Measurements from ENCODE around the gene GSN. TPM values are rescaled to one million over a fixed set of nuclear protein-coding genes. Genes with fewer than 3 reads are reported as not detected.

Gene GSN
- total and polyA plus RNA-seq, 9 of the 15 experiments (the other 6 are each of a cell fraction or from before 2014, with no cell fraction given): 0.39 to 16.6 (median 8.2) TPM

DNA sequence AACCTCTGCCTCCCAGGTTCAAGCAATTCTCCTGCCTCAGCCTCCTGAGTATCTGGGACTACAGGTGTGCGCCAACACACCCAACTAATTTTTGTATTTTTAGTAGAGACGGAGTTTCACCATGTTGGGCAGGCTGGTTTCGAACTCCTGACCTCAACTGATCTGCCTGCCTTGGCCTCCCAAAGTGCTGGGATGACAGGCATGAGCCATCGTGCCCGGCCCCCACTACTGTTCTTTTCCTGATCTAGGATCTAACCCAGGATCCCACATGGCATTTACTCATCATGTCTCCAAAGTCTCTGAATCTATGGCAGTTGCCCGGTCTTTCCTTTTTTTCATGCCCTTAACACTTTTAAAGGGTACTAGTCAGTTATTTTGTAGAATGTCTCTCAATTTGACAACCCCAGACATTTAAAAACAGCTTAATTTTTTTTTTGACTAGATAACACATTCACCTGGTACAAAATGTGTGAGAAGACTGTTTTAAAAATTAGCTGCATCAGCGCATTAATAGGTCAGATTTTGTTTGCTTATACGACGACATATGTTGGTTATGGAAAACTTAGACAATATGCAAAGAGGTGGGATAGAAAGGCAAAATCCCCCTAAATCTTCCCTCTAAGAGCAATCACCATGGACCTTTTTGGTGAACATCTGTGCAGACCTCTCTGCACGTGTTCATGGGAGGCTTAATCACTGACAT, 55.6 kb downstream of the GSN start (continued):
- TF ChIP-seq C11orf30 (IDR thresholded peaks at IDR 0.05; ENCODE audit: low read depth): peak; percentile 74

- in situ Hi-C loops (cut with MboI): no loop called here
- Histone ChIP-seq H3K9me1 (ENCODE audit: control insufficient read depth, insufficient read depth, low read length) (no peaks in the 10 kb centered on the region), H3K4me1 (replicated peaks in 1 of 2; ENCODE audit: control insufficient read depth in 2 of 2, insufficient read depth in 2 of 2, low read length in 2 of 2) (peaks cover 0 to 4% of the 10 kb centered on the region in 2 experiments; a peak in 2 of 5 replicates), H3K9ac (ENCODE audit: insufficient read depth in 1 of 2, low read depth in 2 of 2, low read length in 2 of 2) (no peak overlapping the region), H3K36me3 (ENCODE audit: control insufficient read depth, insufficient read depth, low read length) (no peaks in the 10 kb centered on the region; the same call in 2 of the 3 replicates), H2AFZ (ENCODE audit: low read depth, low read length) (no peak overlapping the region), H3K79me2 (ENCODE audit: control insufficient read depth, insufficient read depth, low read length) (no peaks in the 10 kb centered on the region), H3K4me2 (ENCODE audit: insufficient read depth, low read length) (no peak overlapping the region), H3K4me3 (no peak overlapping the region), H3K9me3 (replicated peaks; ENCODE audit: control insufficient read depth, insufficient read depth, low read depth, low read length) (no peaks in the 10 kb centered on the region), H4K20me1 (replicated peaks; ENCODE audit: control insufficient read depth, insufficient read depth, low read length) (no peaks in the 10 kb centered on the region), H3K27ac (ENCODE audit: extremely low read depth, low read depth, low read length) (no peak overlapping the region), H3K27me3 (ENCODE audit: control insufficient read depth in 2 of 2, insufficient read depth in 2 of 2, low read length in 2 of 2) (no peaks in the 10 kb centered on the region)
- DNase-seq (ENCODE audit: extremely low read depth in 1 of 4, low spot score in 3 of 4) (no peak), ATAC-seq (no peak), FAIRE-seq (no peak)
- ChIA-PET POLR2A (no interaction called here), CTCF (ENCODE audit: low intra/inter-chr PET ratio) (interaction anchor here (1.2 kb wide), 1 partner anchor 75 kb away, joined by 5 read pairs; no protein-coding TSS in a partner anchor)
- intact Hi-C loops (cut with micrococcal nuclease): loop anchor here (10.0 kb wide), 1 partner anchor 580 kb away; no protein-coding TSS in a partner anchor
- TF ChIP-seq SRSF3 (IDR thresholded peaks at IDR 0.05; ENCODE audit: insufficient read depth, low read length) (no peak), ZNF77 (CRISPR knock-in tag; IDR thresholded peaks at IDR 0.05) (no peak), U2AF2 (optimal IDR thresholded peaks at IDR 0.05; ENCODE audit: low read depth, low read length) (no peak), EHMT2 (IDR thresholded peaks at IDR 0.05) (no peak), MCM5 (IDR thresholded peaks at IDR 0.05; ENCODE audit: low read depth) (no peak), ZNF639 (CRISPR knock-in tag; conservative IDR thresholded peaks at IDR 0.05 in 1 of 2, IDR thresholded peaks at IDR 0.05 in 1 of 2) (no peak), ZFX (CRISPR knock-in tag; IDR thresholded peaks at IDR 0.05) (no peak), HIVEP1 (CRISPR knock-in tag; IDR thresholded peaks at IDR 0.05) (no peak), MCM2 (IDR thresholded peaks at IDR 0.05; ENCODE audit: low read depth) (no peak), CBX3 (IDR thresholded peaks at IDR 0.05; ENCODE audit: borderline replicate concordance in 1 of 2, low read length in 2 of 2) (no peak)
- TF ChIP-seq, protein P1, sequence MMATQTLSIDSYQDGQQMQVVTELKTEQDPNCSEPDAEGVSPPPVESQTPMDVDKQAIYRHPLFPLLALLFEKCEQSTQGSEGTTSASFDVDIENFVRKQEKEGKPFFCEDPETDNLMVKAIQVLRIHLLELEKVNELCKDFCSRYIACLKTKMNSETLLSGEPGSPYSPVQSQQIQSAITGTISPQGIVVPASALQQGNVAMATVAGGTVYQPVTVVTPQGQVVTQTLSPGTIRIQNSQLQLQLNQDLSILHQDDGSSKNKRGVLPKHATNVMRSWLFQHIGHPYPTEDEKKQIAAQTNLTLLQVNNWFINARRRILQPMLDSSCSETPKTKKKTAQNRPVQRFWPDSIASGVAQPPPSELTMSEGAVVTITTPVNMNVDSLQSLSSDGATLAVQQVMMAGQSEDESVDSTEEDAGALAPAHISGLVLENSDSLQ (IDR thresholded peaks at IDR 0.05): no peak
- TF ChIP-seq, protein P2, sequence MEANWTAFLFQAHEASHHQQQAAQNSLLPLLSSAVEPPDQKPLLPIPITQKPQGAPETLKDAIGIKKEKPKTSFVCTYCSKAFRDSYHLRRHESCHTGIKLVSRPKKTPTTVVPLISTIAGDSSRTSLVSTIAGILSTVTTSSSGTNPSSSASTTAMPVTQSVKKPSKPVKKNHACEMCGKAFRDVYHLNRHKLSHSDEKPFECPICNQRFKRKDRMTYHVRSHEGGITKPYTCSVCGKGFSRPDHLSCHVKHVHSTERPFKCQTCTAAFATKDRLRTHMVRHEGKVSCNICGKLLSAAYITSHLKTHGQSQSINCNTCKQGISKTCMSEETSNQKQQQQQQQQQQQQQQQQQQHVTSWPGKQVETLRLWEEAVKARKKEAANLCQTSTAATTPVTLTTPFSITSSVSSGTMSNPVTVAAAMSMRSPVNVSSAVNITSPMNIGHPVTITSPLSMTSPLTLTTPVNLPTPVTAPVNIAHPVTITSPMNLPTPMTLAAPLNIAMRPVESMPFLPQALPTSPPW (CRISPR knock-in tag; IDR thresholded peaks at IDR 0.05): no peak
- 31% methylated on average over 4 of the region's 5 CpGs for WGBS (ENCODE audit: insufficient coverage, low coverage, missing lambda C conversion rate)
- BruUV-seq (replicated peaks): no TSS peak
These were observed 56.4 kb downstream of the GSN start for GRCh38 chr9:121324316-121324715.

Measured in K562 (cell line).